Left ventricle myocardium inferior (tissue), 1 donor: ENCODE measurements around the gene VIPR2. TPM values are rescaled to one million over a fixed set of nuclear protein-coding genes. Genes with fewer than 3 reads are reported as not detected.

Source experiments
- DNase-seq: peaks from one replicate; pipeline ENCODE4 v3.0.0-alpha.2; 2020
- H3K27ac ChIP-seq: fragments of 200-600 bp; replicated peaks from 2 replicates; pipeline ENCODE4 v1.8.0; 2021
- H3K27me3 ChIP-seq: fragments of 200-600 bp; 2 replicates; pipeline ENCODE4 v1.8.0; 2021; ENCODE audit warnings: low read depth
- H3K36me3 ChIP-seq: fragments of 200-600 bp; 2 replicates; pipeline ENCODE4 v1.8.0; 2021
- H3K4me1 ChIP-seq: fragments of 200-600 bp; 2 replicates; pipeline ENCODE4 v1.8.0; 2021
- H3K4me3 ChIP-seq: fragments of 200-600 bp; 2 replicates; pipeline ENCODE4 v1.8.0; 2021; ENCODE audit warnings: mild to moderate bottlenecking, moderate library complexity
- H3K9me3 ChIP-seq: fragments of 200-600 bp; replicated peaks from 2 replicates; pipeline ENCODE4 v1.8.0; 2021
- CTCF ChIP-seq: fragments of 200-600 bp; IDR thresholded peaks from 2 replicates; pipeline ENCODE4 v1.8.0; 2021; ENCODE audit warnings: antibody characterized with exemption, mild to moderate bottlenecking, borderline replicate concordance
- intact Hi-C: fragments of 100-400 bp; cut with micrococcal nuclease; formaldehyde crosslinking; loops from one replicate; pipeline ENCODE4 v1.11.0; 2022
- total RNA-seq: library from RNA; stranded (reverse); fragmentation: NEBNext Ultra II Directional; extraction: Animal tissue kit (Norgen Biotek cat#: 25700); gene quantifications from one replicate; pipeline ENCODE4 v1.2.1, GENCODE V29; 2021
- donor health status: DM: no; HTN: yes; CAD: no; lungs with severe emphysema.

Gene VIPR2
- total RNA-seq, 1 donor from 2014 or later = 17.5 TPM

DNA sequence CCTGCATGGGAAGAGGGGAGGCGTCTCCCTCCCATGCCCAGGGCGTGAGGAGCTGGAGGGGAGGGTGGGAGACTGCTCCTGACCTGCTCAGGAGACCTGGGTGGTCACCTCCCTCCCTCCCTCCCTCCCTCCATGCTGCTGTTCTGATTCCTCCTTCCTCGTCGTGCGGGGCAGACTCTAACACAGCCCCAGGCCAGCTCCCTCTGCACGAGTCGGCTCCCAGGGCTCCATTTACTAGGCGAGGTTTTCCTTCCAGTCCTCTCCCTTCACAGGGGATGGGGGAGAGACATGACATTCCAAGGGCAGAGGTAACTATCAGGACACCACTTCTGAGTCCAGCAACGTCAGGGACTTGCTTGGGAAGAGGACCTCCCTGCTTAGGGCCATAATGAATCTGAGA is 23.6 kb downstream of the VIPR2 start:
- no peak for DNase-seq
- intact Hi-C loops = no loop called here

DNA sequence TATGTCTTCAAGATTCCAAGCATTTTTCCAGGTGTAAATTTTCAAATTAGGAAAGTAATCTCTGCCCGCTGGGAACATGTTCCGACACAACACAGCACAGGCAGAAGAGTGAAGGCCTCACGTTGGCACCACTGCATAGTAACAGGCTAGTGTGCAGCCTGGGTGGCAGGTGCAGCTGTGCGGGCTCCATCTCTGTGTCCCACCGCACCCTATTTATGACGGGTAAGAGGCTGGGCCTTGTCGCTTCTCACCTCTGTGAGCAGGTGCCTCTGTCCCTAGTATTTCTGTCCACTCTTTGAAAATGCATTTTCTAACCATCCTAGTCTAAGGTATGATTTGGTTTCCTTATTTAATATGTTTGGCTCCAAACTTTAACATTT is 24.1 kb downstream of the VIPR2 start:
- H3K9me3 ChIP-seq = peaks cover 4% of the 10 kb centered on the region
- TF ChIP-seq CTCF = no peak

More for the DNA sequence above, 23.6 kb downstream of the VIPR2 start:
- H3K4me3 ChIP-seq = no peak overlapping the region
- H3K9me3 ChIP-seq = peaks cover 4% of the 10 kb centered on the region
- H3K27me3 ChIP-seq = no peaks in the 10 kb centered on the region
- no peak overlapping the region for H3K27ac ChIP-seq
- peaks cover 2% of the 10 kb centered on the region for H3K4me1 ChIP-seq
- no peak for TF ChIP-seq CTCF
- H3K36me3 ChIP-seq = no peaks in the 10 kb centered on the region

GRCh38 chr7:159119851-159120539 is 24.7 kb downstream of the VIPR2 start:
- Histone ChIP-seq H3K4me3 (no peak overlapping the region), H3K27me3 (no peaks in the 10 kb centered on the region), H3K36me3 (no peaks in the 10 kb centered on the region), H3K4me1 (peaks cover 12% of the 10 kb centered on the region), H3K9me3 (peaks cover 4% of the 10 kb centered on the region), H3K27ac (no peak overlapping the region)
- no peak for TF ChIP-seq CTCF
- DNase-seq = no peak
- intact Hi-C loops = no loop called here

More for the DNA sequence above, 24.1 kb downstream of the VIPR2 start:
- H3K36me3 ChIP-seq = no peaks in the 10 kb centered on the region
- H3K4me1 ChIP-seq = peaks cover 7% of the 10 kb centered on the region
- H3K4me3 ChIP-seq = no peak overlapping the region
- intact Hi-C loops = no loop called here
- H3K27me3 ChIP-seq = no peaks in the 10 kb centered on the region
- no peak overlapping the region for H3K27ac ChIP-seq
- DNase-seq = no peak

DNA sequence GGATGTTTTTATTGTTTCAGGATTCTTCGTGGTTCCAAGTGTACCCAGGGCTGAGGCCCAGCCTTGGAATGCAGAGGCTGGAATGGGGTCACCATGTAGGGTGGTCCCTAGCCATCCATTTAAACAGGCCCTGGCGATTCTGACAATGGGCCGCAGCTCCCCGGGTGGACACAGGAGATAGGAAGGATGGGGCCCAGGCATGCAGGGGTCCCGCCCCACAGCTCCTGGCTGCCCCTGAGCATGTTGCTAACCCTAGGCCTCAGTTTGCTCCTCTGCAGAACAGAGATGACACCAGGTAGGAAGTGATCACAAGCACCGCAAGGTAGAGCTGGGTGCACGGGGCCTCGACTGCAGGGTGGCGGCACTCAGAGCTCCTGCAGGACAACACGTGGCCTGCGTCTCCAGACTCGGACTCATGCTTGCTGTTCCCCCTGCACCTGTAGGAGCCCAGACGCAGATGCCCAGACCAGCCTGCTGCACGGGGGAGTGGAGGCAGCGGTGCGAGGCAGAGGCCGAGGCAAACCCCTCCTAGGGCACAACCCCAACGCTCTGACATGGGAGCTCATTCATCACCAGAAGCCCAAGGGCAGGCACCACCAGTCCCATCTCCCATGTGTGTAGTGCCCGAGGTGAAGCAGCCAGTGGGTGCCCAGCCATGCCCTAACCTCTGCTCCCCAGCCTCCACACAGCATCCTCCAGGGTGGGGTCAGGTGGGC is 25.5 kb downstream of the VIPR2 start:
- peaks cover 18% of the 10 kb centered on the region for H3K4me1 ChIP-seq
- no peak for TF ChIP-seq CTCF
- intact Hi-C loops = no loop called here
- no peak for DNase-seq
- no peak overlapping the region for H3K4me3 ChIP-seq
- H3K36me3 ChIP-seq = no peaks in the 10 kb centered on the region
- no peaks in the 10 kb centered on the region for H3K27me3 ChIP-seq
- no peak overlapping the region for H3K27ac ChIP-seq
- H3K9me3 ChIP-seq = peaks cover 4% of the 10 kb centered on the region

GRCh38 chr7:159118623-159119022 is 26.0 kb downstream of the VIPR2 start:
- intact Hi-C loops = no loop called here
- Histone ChIP-seq H3K36me3 (no peaks in the 10 kb centered on the region), H3K9me3 (peaks cover 4% of the 10 kb centered on the region), H3K27me3 (no peaks in the 10 kb centered on the region), H3K4me3 (no peak overlapping the region), H3K4me1 (peaks cover 20% of the 10 kb centered on the region), H3K27ac (no peak overlapping the region)
- TF ChIP-seq CTCF = no peak
- DNase-seq = no peak
